Left colon (tissue), 2 donors: Measurements from ENCODE around the gene LOXL3. TPM values are rescaled to one million over a fixed set of nuclear protein-coding genes. Genes with fewer than 3 reads are reported as not detected.
A peak's percentile ranks its signal among the peaks of the same experiment; 100 is the strongest.

ENCODE experiments used
- ATAC-seq: fragments of 200-7000 bp; cut with Tn5 transposase; one replicate; pipeline ENCODE4 v1.9.1; 2020; ENCODE audit warnings: mild to moderate bottlenecking, moderate library complexity
- DNase-seq, 2 donors: peaks; one replicate each; pipeline ENCODE4 v3.0.0-alpha.2; 2020
- intact Hi-C, 2 donors: fragments of 100-400 bp; cut with DNase I in 1 of 2; cut with micrococcal nuclease in 1 of 2; formaldehyde crosslinking; loops; one replicate each; pipeline versions ENCODE4 v1.11.2 to v1.14.0; 2022; cut with DNase I, micrococcal nuclease
- long read RNA-seq: library from polyadenylated mRNA; unstranded; transcript quantifications from one replicate; pipeline ENCODE4 v2.0.0, GENCODE V29; 2021
- total RNA-seq, 2 donors: library from RNA; stranded (reverse); fragmentation: NEBNext Ultra II Directional; extraction: Animal tissue kit (Norgen Biotek cat#: 25700); gene quantifications; one replicate each; pipeline ENCODE4 v1.2.1, GENCODE V29; 2021
- donor health status: DM: no; HTN: no; CAD: no.
- donor health status: DM: yes; HTN: yes; CAD: no.

The LOXL3 gene, protein sequence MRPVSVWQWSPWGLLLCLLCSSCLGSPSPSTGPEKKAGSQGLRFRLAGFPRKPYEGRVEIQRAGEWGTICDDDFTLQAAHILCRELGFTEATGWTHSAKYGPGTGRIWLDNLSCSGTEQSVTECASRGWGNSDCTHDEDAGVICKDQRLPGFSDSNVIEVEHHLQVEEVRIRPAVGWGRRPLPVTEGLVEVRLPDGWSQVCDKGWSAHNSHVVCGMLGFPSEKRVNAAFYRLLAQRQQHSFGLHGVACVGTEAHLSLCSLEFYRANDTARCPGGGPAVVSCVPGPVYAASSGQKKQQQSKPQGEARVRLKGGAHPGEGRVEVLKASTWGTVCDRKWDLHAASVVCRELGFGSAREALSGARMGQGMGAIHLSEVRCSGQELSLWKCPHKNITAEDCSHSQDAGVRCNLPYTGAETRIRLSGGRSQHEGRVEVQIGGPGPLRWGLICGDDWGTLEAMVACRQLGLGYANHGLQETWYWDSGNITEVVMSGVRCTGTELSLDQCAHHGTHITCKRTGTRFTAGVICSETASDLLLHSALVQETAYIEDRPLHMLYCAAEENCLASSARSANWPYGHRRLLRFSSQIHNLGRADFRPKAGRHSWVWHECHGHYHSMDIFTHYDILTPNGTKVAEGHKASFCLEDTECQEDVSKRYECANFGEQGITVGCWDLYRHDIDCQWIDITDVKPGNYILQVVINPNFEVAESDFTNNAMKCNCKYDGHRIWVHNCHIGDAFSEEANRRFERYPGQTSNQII
- 1 to 10 TPM; 1.5 to 3.4 TPM for total RNA-seq
- long read RNA-seq, partial matches to known transcripts = 2 of 3 reads
- long read RNA-seq, other reads (novel, unspliced or antisense) = 0 of 3 reads

DNA sequence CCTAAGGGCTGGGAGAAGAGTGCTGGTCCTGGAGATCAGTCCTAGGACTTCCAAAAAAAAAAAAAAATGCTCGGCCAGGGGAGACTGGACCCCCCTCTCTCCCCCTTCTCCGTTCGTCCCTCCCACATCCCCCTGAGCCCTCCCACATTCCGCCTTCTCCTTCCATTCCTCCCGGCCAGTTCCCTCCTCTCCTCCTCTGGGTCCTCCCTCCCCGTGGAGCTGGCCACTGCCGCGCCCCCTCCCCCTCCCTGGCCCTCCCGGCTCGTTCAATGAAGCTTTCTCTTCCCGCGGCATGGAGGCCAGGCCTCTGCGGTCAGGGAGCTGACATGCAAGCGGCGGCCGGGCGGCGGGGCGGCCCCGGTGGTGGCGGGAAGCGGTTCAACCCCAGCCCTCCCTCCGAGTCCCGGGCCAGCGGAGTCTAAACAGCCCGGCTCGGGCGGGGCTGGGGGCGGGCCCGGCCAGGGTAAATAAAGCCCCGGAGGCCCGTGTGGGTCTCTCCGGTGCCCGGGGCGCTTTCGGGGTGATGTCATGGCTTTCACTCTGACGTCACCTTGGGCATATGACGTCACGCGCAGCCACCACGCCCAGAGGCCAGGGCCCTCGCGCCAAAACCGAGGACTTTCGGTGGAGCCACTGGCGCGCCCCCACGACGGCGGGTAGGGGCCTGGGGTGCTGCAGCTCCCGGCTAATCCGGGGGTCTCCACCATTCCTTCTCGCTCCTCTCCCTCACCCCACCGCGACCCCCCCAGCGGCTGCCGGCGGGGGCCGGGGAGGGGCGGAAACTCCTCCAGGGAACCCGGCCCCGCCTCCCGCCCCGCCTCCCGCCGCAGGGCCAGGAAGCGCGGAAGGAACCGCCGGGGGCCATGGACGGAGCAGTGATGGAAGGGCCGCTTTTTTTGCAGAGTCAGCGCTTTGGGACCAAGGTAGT is at the start of gene LOXL3, which contains the start of gene DOK1:
Gene LOXL3 (minus strand): TSS at position 51 of the 928 bp plus-strand sequence. CDS start 1,308 bp downstream, outside the sequence.
Gene DOK1 (plus strand): TSS at position 829 of the 928 bp plus-strand sequence. CDS start 35 bp downstream, at position 864.
- DNase-seq (peak; percentile 88 to 96), ATAC-seq (peak; percentile 83)
- intact Hi-C loops = no loop called here

DNA sequence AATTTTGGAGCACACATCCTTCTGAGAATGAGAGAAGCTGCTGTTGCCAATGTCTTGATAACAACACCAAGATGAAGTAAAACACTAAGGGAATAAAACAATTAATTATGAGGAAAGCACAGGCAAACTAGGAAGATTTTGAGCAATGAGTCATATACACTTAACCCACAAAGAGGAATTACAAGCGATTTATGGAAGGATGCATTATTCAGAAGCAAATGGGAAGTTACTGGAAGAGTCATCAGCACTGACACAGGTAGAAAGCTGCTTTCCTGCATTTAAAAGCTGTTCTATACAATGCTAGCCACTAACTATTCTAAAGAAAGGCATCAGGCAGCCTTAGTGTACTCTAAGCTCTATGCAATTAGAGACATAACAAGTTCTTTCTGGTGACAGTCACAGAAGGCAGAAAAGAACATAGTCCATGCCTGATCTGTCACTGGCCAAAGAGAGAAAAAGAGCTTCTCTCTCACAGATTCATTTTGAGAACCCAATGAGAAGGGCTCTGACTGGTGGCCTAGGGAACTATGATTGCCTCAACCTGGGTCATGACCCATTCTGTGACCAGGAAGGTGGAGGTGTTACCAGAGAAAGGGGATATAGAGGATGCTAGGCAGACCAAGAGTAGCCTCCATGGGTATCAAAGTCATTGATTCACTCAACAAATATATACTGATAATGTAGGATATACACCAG is 49.0 kb upstream of the LOXL3 start:
- DNase-seq (no peak), ATAC-seq (no peak)
- intact Hi-C loops = no loop called here

DNA sequence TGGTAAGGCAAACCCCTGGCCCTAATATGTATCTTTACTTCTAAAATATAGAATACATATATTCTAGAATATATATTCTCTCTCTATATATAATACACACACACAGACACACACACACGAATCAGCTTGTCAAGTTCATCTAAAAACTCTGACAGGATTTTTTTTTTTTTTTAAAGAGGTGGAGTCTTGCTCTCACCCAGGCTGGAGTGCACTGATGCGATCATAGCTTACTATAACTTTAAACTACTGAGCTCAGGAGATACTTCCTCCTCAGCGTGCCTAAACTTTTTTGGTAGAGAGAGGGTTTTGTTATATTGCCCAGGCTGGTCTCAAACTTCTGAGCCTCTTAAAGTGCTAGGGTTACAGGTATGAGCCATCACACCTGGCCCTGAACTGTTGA is 45.9 kb upstream of the LOXL3 start:
- DNase-seq (no peak), ATAC-seq (no peak)
- intact Hi-C loops = no loop called here

DNA sequence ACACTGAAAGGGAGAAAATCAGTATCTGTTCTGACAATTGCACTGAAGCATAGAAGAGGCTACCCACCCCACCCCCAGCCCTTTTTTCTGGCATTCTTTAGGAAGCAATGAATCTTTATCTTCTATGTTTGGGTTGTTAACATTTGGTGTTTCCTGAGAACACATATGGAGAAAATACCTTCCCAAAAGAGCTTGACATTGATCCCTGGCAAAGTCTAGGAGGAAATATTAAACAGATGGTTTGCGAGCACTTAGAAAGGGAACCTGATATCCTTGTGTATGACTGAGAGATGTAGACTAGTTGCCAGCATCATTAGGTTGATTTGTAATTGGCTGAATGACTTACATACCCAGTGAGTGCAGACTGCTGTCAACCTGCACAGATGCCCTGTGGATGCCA is 43.7 kb upstream of the LOXL3 start:
- DNase-seq = no peak
- ATAC-seq = no peak
- intact Hi-C loops = no loop called here

DNA sequence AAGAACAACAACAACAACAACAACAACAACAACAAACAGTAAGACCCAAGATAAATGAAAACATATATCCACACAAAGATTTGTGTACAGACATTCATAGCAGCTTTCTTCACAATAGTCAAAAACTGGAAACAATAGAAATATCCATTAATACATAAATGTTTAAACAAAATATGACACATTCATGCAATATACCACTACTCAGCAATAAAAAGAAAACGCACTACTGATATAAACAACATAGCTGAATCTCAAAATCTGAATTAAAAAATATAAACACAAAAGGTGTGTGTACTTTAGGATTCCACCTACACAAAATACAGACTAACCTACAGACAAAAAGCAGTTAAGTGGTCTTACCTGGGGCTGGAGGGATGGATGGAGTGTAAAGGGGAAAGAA is 42.8 kb upstream of the LOXL3 start:
- intact Hi-C loops = no loop called here
- DNase-seq (no peak), ATAC-seq (no peak)

DNA sequence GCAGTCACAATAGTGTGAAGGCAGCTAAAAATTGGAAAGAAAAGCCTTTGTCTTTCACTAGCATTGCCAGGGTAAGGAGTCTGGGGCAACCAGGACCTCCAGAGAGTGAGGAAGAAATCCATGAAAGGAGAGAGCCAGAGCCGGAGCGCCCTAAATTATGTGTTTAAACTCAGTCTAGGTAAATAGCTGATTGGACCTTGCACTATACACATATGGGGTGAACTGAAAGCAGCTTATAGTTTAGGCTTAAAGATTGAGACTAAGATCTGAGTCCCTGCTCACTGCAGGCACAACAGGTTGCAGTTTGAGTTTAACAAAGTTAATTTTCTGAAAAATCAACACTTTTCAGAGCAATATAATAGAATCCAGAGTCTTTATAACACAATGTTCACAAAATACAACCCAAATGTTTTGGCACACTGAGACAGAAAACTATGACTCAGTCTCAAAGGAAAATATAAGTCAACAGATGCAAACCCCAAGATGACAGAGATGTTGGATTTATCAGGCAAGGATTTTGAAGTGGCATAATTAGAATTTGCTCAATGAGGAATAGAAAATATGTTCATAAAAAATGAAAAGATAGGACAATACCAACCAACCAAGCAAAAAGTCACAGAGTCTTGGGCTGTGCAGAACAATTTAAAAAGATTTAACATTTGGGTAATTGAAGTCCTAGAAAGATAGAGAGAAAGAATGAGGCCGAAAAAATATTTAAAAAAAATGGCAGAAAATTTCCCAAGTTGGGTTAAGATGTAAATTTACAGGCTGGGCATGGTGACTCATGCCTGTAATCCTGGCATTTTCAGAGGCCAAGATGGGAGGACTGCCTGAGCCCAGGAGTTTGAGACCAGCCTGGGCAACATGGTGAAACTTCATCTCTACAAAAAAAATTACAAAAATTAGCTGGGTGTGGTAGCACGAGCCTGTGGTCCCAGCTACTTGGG is 40.4 kb upstream of the LOXL3 start:
- DNase-seq (no peak), ATAC-seq (peak; percentile 73)
- intact Hi-C loops = no loop called here

DNA sequence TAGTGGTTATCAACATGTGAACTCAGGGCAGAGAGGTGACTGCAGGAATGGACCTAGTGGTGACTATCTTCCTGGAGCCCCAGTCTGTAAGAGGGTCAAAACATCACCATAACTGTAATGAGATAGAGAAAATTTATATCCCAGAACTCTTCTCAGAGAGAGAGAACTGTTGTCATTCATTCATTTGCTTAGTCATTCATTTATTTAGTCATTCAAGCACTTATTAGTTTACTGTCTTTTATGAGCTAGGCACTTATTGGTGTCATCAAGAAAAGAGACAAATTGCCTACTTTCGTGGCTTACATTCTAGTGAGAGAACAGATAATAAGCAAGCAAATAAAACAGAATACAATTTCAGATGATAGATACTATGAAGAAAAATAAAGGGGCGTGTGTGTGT is 34.9 kb upstream of the LOXL3 start:
- DNase-seq = no peak
- ATAC-seq = no peak
- intact Hi-C loops = loop anchor here (2.0 to 5.0 kb wide), 2 partner anchors 104 to 106 kb away; partner anchors contain the start of genes CCDC142 (in 1 of the 2) and TTC31 (in 1 of the 2)

DNA sequence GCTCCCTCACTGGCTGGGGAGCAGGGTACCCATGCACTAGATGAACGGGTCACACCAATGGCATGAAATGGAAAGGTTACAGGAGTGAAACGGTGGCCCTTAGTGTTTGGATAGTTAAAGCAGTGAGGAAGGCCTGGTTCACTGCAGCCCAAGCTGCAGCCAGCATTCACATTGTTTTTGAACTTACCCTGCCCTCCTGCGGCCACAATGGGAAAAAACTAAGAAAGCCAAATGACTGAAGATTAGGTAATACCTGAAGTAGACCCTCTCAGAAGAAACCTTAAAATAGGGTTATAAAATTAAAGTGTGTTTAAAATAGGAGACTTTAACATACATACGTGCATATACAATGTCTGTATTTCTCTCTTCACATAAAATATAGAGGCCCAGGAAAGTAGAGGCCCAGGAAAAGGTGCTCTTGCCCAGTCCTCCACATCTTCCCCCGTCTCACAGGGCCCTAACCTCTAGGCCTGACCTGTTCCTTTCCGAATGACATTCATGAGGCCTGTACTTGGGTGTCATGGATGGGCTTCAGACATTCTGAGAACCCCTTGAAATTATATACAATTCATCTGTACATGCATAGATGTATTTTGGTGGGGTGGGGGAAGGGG is 34.0 kb upstream of the LOXL3 start:
- intact Hi-C loops = loop anchor here (2.0 to 5.0 kb wide), 2 partner anchors 103 to 105 kb away; partner anchors contain the start of genes CCDC142 (in 1 of the 2) and TTC31 (in 1 of the 2)
- ATAC-seq = peak; percentile 91
- peak; percentile 50 to 60 for DNase-seq

DNA sequence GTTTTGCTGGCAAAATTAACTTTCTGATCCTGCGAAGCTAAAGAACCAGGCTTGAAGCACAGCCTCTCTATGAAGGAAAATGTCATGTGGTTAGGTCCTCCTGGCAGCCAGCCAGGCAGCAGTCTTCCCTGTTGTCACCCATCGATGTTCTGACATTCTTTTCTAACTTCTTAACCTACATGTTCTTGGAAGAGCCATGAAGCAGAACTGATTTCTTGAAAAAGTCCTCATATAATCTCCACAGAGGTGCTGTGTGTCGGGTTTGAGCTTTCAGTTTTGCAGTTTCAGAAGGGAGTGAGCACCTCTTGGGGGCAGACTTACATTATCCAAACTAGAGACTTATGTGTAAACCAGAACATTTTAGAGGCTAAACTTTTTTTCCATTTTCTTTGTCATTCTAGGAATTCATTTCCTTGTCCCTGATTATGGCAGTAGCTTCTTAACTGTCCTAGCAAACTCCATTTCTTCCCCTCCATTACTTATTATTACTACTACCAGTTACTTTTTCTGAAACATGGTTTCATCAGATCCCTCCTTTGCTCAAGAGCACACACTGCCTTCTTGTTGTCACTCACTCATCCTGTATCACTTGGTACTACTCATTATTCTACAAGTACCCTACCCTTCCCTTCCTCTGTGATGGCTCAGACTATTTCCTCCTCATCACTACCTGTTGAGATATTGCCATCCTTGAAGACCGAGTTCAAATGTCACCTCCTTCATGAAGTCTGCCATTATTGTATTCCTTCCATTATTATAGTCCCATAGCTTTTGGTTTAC is 31.9 kb upstream of the LOXL3 start:
- DNase-seq = peak in 1 of 2 donors; percentile 33
- intact Hi-C loops = loop anchor here in 1 of 2 donors (5.0 kb wide), 1 partner anchor 103 kb away; the partner anchor contains the start of genes CCDC142 and TTC31

DNA sequence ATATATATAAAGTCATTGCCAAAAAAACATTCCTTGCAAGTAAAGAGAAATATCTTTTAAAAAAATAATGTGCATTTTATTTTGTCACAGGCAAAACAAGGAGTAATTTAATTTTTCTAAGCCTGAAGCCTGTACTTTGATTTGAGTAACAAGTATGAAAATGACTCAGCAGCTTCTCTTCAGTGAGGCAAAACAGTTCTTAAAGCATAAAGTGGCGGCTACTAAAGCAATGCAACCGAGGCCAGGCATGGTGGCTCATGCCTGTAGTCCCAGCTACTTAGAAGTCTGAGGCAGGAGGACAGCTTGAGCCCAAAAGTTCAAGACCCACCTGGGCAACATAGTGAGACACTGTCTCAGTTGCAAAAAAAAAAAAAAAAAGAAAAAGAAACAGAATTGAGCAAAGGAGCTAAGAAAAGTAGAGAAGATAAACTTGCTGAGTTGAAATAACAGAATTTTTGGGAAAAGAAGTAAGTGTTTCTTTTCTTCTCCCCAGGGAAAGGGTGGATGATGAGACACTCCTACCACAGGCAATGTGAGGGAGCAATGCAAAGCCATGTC is 30.4 kb upstream of the LOXL3 start:
- DNase-seq (no peak), ATAC-seq (no peak)
- intact Hi-C loops = no loop called here

More for the DNA sequence above, 31.9 kb upstream of the LOXL3 start:
- ATAC-seq = no peak

DNA sequence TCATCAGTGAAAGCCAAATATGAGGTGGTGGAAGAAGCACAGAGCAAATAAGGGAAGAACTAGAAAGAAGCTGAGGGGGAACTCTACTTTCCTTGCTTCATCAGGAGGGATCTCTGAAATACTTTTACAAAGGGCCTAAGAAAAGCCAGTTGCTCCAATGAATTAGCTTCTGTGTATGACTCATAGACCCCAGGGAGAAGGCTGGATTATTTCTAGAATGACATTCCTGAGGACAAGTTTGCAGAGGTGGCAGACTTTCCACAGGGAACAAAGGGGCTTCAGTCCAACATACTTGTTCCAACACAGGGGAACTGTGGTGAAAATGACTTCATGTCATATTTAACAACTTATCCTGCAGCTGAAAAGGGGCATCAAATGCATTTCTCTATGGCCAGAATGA is 29.8 kb upstream of the LOXL3 start:
- intact Hi-C loops = no loop called here
- no peak for DNase-seq
- no peak for ATAC-seq

DNA sequence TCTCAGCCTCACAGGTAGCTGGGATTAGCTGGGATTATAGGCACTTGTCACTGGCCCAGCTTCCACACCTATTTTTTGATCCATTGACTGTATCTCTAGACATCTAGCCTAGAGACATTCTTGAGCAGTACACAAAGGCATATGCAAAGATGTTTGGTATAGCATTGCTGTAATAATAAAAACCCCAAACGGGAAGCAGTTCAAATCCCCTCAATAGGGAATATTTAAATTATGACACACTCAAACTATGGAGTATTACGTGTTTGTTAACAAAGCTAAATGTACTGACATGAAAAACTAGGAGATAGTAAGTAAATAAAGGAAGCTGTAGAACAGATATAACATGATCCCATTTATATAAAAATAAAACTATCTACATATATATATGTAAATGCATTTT is 28.4 kb upstream of the LOXL3 start:
- intact Hi-C loops = no loop called here
- no peak for DNase-seq
- no peak for ATAC-seq

DNA sequence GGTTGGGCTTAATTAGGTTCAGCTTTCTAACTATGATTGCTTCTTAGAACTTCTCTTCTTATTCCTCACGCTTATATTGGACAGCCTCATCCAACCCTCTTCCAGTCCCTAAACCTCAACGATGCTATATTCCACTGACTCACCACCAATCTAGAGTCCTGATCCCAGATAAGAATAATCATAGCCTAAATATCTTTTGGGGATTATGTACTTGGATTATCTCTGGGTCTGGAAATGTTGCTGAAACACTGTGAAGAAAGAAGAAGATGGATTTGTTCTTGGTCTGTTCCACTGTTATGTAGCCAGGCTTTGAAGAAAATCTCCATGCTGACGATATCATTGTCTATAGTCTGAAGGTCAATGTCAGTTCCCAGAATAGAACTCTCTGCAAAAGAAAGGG is 27.7 kb upstream of the LOXL3 start:
- intact Hi-C loops = no loop called here
- DNase-seq = no peak
- ATAC-seq = no peak

DNA sequence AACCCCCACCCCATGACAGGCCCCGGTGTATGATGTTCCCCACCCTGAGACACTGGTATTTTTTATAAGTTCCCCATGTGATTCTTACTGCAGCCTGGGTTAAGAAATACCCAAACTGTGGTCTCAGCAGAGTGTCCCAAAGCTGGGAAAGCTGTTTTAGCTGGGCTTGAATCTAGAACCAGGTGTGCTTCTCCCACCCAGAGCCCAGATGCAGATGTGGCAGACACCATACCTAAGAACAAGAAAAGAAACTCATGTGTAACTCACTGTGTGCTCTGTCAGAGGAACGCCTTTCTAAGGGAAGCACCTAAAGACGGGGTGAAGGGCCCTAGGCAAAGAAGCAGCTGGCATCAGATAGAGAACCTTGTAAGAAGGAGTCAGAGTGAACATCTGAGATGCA is 24.7 kb upstream of the LOXL3 start:
- intact Hi-C loops = no loop called here
- no peak for DNase-seq
- no peak for ATAC-seq

DNA sequence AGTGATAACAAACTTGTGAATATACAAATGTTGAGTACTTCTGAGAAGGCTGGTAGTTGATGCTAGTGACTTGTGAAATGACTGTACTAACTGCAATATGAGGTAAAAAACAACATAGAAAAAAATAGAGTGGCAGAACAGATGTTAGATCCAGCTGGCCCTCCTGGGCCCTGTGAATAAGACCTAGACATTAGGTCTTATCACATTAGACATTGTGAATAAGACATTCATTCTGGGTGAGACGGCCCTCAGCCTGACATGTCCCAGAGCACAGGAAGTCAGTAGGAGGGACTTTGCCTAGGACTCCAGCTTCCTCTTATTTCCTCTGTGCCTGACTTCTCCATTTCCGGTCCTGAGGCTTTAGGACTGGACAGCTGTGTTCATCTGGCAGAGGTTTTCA is 23.7 kb upstream of the LOXL3 start:
- intact Hi-C loops = no loop called here
- DNase-seq (no peak), ATAC-seq (no peak)

DNA sequence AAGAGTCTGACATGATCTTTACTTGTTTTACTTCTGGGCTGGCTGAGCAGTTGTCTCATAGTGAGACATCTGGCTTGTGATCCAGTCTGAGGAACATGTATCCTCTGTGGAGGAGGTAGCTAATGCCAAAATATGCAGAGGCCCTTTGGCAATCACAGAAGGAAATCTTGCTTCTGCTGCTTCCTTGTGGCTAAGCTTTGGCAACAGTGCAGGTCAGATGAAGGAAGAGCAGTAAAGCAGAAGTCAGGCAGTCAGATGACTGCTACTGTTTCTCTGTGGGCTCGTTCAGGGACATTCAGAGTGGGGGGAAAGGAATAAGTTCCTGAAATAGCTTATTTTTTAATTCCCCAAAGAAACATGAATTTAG is 23.1 kb upstream of the LOXL3 start:
- ATAC-seq (peak; percentile 23), DNase-seq (peak in 1 of 2 donors; percentile 37)
- intact Hi-C loops = no loop called here
